Right atrium auricular region (tissue), 2 donors: ENCODE measurements around the gene PODXL. TPM values are rescaled to one million over a fixed set of nuclear protein-coding genes. Genes with fewer than 3 reads are reported as not detected.
A peak's percentile ranks its signal among the peaks of the same experiment; 100 is the strongest.

Experiments used
- DNase-seq: peaks from one replicate; pipeline ENCODE4 v3.0.0-alpha.2; 2019; ENCODE audit warnings: low spot score
- H3K27ac ChIP-seq, 2 donors: fragments of 200-600 bp; sonication (generic); 1 replicate in 1 of 2; 2 replicates in 1 of 2; pipeline ENCODE4 v1.5.1; 2016 to 2019
- H3K27me3 ChIP-seq, 2 donors: fragments of 200-600 bp; sonication (generic); one replicate each; pipeline versions ENCODE4 v1.5.1 to v1.6.0; 2017 to 2019
- H3K36me3 ChIP-seq: fragments of 200-600 bp; sonication (generic); one replicate; pipeline ENCODE4 v1.5.1; 2016
- H3K4me1 ChIP-seq, 2 donors: fragments of 200-600 bp; sonication (generic); one replicate each; pipeline versions ENCODE4 v1.5.1 to v1.6.0; 2017 to 2019
- H3K4me3 ChIP-seq, 2 donors: fragments of 200-600 bp; sonication (generic); 1 replicate in 1 of 2; 2 replicates in 1 of 2; pipeline ENCODE4 v1.5.1; 2017 to 2019; ENCODE audit warnings: mild to moderate bottlenecking in 1 of 2, moderate library complexity in 1 of 2
- H3K9me3 ChIP-seq, 2 donors: fragments of 200-600 bp; sonication (generic); one replicate each; pipeline ENCODE4 v1.5.1; 2019
- CTCF ChIP-seq, 2 donors: fragments of 200-600 bp; sonication (generic); IDR thresholded peaks; one replicate each; pipeline ENCODE4 v1.5.1; 2019; ENCODE audit warnings: antibody characterized with exemption in 2 of 2
- total RNA-seq, 2 donors: library from RNA; depleted of rRNA; stranded (reverse); fragments of >200 nt; gene quantifications; one replicate each; pipeline ENCODE4 v1.1.0, GENCODE V29; 2016

PODXL gene
- total RNA-seq, 2 donors from 2014 or later, result 47.6 to 144 TPM

GRCh38 chr7:131513245-131514061 is 43.0 kb downstream of the PODXL start:
- H3K27me3 ChIP-seq, result no peaks in the 10 kb centered on the region
- peak; percentile 88 to 96 for TF ChIP-seq CTCF (IDR thresholded peaks at IDR 0.05)
- DNase-seq, result peak; percentile 90
- H3K9me3 ChIP-seq, result no peaks in the 10 kb centered on the region
- no peak overlapping the region for H3K4me3 ChIP-seq
- H3K27ac ChIP-seq, result peak overlapping the region; percentile 52
- peaks cover 0 to 36% of the 10 kb centered on the region in 2 donors for H3K4me1 ChIP-seq
- peaks cover 15% of the 10 kb centered on the region for H3K36me3 ChIP-seq

GRCh38 chr7:131511774-131512535 is 44.5 kb downstream of the PODXL start:
- Histone ChIP-seq H3K36me3 (peaks cover 19% of the 10 kb centered on the region), H3K4me3 (no peak overlapping the region), H3K27me3 (no peaks in the 10 kb centered on the region), H3K9me3 (no peaks in the 10 kb centered on the region), H3K4me1 (peaks cover 0 to 45% of the 10 kb centered on the region in 2 donors), H3K27ac (peak overlapping the region; percentile 7 to 58)
- peak; percentile 61 for DNase-seq
- TF ChIP-seq CTCF (IDR thresholded peaks at IDR 0.05), result no peak

- no peak for TF ChIP-seq CTCF (IDR thresholded peaks at IDR 0.05)
- H3K4me3 ChIP-seq, result no peak overlapping the region
- H3K36me3 ChIP-seq, result peaks cover 26% of the 10 kb centered on the region
- DNase-seq, result peak; percentile 56
- H3K9me3 ChIP-seq, result no peaks in the 10 kb centered on the region
- peaks cover 0 to 48% of the 10 kb centered on the region in 2 donors for H3K4me1 ChIP-seq
- no peaks in the 10 kb centered on the region for H3K27me3 ChIP-seq
- peak overlapping the region in 1 of 2 donors; percentile 7 for H3K27ac ChIP-seq
Measured at GRCh38 chr7:131511071-131511470, 45.4 kb downstream of the PODXL start.

GRCh38 chr7:131509781-131510180 is 46.6 kb downstream of the PODXL start:
- H3K4me3 ChIP-seq, result no peak overlapping the region
- no peaks in the 10 kb centered on the region for H3K27me3 ChIP-seq
- peak; percentile 46 for DNase-seq
- H3K36me3 ChIP-seq, result peaks cover 39% of the 10 kb centered on the region
- no peaks in the 10 kb centered on the region for H3K9me3 ChIP-seq
- TF ChIP-seq CTCF (IDR thresholded peaks at IDR 0.05), result no peak
- H3K4me1 ChIP-seq, result peaks cover 0 to 49% of the 10 kb centered on the region in 2 donors
- H3K27ac ChIP-seq, result peak overlapping the region in 1 of 2 donors; percentile 38

- H3K36me3 ChIP-seq, result peaks cover 40% of the 10 kb centered on the region
- peak overlapping the region; percentile 3 to 38 for H3K27ac ChIP-seq
- H3K4me1 ChIP-seq, result peaks cover 0 to 50% of the 10 kb centered on the region in 2 donors
Measured at GRCh38 chr7:131508754-131509486, 47.5 kb downstream of the PODXL start.

More at GRCh38 chr7:131508754-131509486, 47.5 kb downstream of the PODXL start:
- Histone ChIP-seq H3K27me3 (no peaks in the 10 kb centered on the region), H3K9me3 (no peaks in the 10 kb centered on the region), H3K4me3 (no peak overlapping the region)
- no peak for TF ChIP-seq CTCF (IDR thresholded peaks at IDR 0.05)
- no peak for DNase-seq
